Measurements from ENCODE around the gene KIAA1328.

KIAA1328 gene

GRCh38 chr18:36963464-36963863, 134.5 kb downstream of the KIAA1328 start:
- DNase-seq: no peak

- no peak for DNase-seq
Measured at GRCh38 chr18:36974686-36975085, 145.8 kb downstream of the KIAA1328 start.

- DNase-seq: no peak
Measured at GRCh38 chr18:36977121-36977520, 148.2 kb downstream of the KIAA1328 start.

- no peak for DNase-seq
Measured at GRCh38 chr18:36993068-36993467, 164.1 kb downstream of the KIAA1328 start.

DNA sequence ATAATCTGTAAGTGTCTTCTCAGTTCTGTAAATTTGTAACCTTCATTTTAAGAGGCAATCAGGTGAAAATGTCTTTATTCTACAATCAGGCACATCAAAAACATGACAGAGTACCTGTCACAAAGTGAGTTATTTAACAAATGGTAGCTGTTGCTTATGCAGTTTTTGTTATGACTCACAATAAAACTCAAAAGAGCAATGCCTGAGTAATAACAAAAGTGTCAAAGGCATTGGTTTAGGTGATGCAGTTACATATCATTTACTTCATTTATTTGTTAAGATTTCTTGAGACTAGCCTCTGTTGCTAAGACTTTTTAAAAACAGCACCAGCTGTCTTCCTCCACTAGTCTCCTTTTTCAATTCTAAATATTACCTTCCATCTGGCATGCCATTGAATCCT, 177.8 kb downstream of the KIAA1328 start:
- DNase-seq: no peak

DNA sequence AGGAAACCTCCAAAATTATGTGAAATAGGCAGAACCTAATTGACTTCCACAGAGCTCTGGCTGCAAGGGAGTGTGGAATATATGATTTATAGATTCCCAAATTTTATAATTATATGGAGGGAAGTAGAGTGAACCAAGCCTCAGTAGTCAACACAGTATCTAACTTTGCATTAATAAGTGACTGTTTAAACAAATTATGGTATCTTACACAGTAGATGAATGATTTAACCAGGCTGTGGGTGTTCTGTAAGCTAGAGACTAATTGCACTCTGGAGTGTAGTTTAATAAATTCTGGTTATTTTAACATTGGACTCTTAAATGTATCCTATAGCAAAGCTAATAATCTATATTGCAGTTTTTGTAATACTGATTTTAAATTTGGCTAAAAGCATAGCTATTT, 183.5 kb downstream of the KIAA1328 start:
- DNase-seq: no peak

GRCh38 chr18:37019157-37019827, 190.4 kb downstream of the KIAA1328 start:
- no peak for DNase-seq

- no peak for DNase-seq
Measured at GRCh38 chr18:37033419-37033818, 204.5 kb downstream of the KIAA1328 start.

DNA sequence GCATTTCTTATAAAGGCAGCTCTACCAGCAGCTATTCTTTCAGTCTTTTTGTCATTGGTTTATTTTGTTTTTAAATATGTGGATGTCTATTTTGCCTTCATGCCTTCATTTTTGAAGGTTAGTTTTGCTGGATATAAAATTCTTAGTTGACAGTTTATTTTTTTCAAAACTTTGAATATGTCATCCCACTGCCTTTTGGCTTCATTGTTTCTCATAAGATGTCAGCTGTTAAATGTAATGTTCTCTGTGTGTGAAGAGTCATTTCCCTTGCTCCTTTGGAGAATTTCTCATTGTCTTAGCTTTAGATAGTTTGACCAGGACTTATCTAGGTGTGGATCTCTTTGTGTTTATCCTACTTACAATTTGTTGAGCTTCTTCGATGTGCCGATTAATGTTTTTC, 213.5 kb downstream of the KIAA1328 start:
- DNase-seq: no peak

GRCh38 chr18:37055137-37055802, 226.3 kb downstream of the KIAA1328 start:
- no peak for DNase-seq

DNA sequence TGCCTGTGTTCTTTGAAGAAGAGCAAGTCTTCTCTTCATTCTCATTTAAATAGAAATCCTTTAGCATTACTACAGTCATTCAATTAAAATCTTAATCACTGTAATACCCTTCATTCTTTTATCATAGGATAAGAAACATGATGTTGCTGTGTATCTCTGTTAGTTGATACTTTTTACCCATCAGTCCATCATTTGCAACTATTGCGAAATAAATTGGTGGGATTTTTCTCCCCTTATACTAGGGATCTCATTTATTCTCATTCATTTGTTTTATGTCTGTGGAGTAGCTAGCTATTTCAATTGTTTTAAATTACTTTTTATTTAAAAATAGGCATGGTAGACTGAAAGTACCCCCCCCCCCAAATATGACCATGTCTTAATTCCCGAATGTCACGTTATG, 235.3 kb downstream of the KIAA1328 start:
- no peak for DNase-seq

DNA sequence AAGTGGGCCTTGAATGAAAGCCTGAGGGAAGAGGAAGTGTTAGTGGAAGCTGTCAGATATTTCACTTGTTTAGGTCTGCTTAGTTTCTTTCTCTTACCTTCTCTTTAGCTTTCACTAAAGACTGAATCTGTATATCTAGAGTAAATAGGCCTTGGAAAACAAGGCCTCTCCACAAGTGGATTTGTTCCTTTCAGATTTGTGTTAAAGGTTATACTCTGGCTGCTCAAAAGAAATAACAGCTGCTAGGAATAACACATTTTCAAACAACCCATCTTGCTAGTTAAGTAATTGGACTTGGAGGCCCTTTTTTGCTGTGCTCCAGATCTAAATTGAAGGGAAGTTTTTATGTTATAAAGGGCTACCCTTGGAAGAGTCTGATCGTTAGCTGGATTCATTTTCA, 236.3 kb downstream of the KIAA1328 start:
- no peak for DNase-seq

DNA sequence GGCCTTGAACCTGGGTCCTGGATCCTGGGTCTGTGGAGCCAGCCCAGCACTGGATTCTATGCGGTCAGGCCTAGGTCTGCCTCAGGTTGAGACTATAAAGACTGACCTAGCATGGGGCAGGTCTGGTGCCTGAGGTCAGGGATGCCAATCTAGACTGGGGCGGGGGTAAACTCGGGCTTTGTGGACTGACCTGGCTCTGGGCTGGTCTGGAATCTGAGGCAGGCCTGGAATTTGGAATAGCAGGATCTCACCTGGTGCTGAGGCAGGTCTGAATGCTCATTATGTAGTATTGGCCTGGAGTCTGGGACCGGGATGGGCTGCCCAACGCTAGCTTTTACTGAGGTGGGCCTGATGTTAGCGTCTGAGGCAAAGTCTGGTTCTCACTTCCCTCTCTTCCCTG, 256.0 kb downstream of the KIAA1328 start:
- DNase-seq: no peak

GRCh38 chr18:37085362-37085761, 256.4 kb downstream of the KIAA1328 start:
- DNase-seq: no peak

DNA sequence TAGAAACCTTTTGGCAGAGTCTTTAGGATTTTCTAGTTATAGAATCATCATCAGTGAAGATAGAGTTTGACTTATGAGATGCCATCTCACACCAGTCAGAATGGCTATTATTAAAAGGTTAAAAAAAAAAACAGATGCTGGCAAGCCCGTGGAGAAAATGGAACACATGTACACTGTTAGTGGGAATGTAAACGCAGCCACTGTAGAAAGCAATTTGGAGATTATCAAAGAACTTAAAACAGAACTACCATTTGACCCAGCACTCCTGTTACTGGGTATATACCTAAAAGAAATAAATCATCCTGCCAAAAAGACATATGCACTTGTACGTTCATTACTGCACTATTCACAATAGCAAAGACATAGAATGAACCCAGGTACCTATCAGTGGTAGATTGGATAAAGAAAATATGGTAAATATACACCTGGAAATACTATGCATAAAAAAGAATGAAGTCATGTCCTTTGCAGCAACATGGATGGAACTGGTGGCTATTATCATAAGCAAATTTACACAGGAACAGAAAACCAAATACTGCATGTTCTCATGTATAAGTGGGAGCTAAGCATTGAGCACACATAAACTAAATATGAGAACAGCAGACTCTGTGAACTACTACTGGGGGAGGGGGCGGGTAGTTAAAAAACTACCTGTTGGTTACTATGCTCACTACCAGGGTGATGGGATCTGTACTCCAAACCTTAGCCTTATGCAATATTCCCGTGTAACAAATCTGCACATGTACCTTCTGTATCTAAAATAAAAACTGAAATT, 279.0 kb downstream of the KIAA1328 start:
- DNase-seq: no peak

GRCh38 chr18:37122877-37123276, 293.9 kb downstream of the KIAA1328 start:
- DNase-seq: no peak

- DNase-seq: no peak
Measured at GRCh38 chr18:37124516-37124915, 295.6 kb downstream of the KIAA1328 start.

DNA sequence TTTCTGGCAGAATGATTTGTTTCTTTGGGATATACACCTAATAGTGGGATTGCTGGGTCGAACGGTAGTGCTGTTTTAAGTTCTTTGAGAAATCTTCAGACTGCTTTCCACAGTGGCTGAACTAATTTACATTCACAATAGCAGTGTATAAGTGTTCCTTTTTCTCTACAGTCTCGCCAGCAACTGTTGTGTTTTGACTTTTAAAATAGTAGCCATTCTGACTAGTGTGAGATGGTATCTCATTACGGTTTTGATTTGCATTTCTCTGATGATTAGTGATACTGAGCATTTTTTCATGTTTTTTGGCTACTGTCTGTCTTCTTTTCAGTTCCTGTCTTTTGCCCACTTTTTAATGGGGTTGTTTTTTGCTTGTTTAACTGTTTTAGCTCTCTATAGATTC, 306.2 kb downstream of the KIAA1328 start:
- DNase-seq: no peak

DNA sequence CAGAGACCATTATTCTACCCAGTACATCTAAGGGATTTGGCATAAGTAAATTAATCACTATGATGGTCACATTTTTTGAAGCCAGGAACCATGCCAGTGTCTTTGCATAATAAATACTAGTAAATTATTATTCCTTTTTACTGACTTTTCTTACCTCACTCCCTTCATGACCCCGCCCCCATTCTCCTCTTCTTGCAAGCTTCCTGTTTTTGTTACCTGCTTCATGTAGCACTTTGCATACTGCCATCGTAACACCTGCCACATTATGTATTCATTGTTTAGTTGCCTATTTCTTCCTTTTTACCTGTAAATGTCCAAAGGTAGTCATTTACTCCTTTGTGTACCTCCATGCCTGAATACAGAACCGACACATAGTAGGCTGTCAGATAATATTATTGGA, 309.5 kb downstream of the KIAA1328 start:
- no peak for DNase-seq

GRCh38 chr18:37139876-37140275, 310.9 kb downstream of the KIAA1328 start:
- DNase-seq: no peak

GRCh38 chr18:37144921-37145320, 316.0 kb downstream of the KIAA1328 start:
- no peak for DNase-seq

GRCh38 chr18:37156330-37156942, 327.5 kb downstream of the KIAA1328 start:
- no peak for DNase-seq

DNA sequence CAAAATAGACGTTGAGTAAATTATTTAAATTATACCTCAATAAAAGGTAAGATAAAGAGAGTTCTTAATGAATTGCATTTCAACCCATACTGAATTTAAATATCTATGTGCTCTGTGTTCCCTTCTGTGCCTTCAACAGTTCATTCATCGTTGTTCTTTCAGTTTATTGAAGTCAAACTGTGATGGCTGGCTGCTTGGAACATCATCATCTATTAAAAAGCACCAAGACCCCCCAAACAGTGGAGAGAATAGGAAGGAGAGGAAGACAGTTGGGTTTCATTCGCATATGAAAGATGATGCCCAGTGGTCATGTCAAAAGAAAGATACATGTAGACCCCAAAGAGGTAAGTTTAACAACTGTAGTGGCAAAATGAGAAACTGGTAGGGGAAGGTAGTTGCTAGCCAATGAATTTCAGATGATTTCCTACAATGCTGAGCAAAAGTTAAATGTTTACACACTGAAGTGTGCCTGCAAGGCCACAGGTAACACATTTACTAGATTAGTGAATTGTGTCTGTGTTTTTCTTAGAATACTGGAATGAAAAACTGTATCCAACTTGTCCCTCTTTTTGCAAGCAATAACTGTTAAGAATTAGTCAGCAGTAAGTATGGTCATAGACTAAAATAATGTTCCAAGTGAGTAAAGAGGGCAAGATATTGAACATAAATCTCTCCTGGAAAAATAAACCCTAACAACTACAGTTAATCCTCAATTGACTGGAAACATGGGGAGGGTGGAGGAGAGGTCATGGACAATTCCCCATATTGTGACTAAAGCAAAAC, 331.3 kb downstream of the KIAA1328 start:
- DNase-seq: no peak
